Ovary (tissue), 9 donors: ENCODE measurements around the gene NRDE2. TPM values are rescaled to one million over a fixed set of nuclear protein-coding genes. Genes with fewer than 3 reads are reported as not detected.
A peak's percentile ranks its signal among the peaks of the same experiment; 100 is the strongest.

ENCODE experiments used
- DNase-seq, 5 donors: peaks; one replicate each; pipeline ENCODE4 v3.0.0-alpha.2; 2019 to 2020
- H3K27ac ChIP-seq, 2 donors: fragments of 200-600 bp; one replicate each; pipeline versions ENCODE4 v1.5.1 to v1.8.0; 2019 to 2022
- H3K27me3 ChIP-seq: fragments of 200-600 bp; one replicate; pipeline ENCODE4 v1.8.0; 2022
- H3K36me3 ChIP-seq: fragments of 200-600 bp; sonication (generic); one replicate; pipeline ENCODE4 v1.5.1; 2019
- H3K4me1 ChIP-seq: one replicate; pipeline ENCODE4 v1.8.1; 2013; ENCODE audit warnings: mild to moderate bottlenecking, moderate library complexity; ENCODE audit not compliant: insufficient read depth
- H3K4me3 ChIP-seq: fragments of 200-600 bp; sonication (generic); one replicate; pipeline ENCODE4 v1.5.1; 2017
- H3K9me3 ChIP-seq, 2 donors: fragments of 200-600 bp in 1 of 2; sonication (generic) in 1 of 2; one replicate each; pipeline versions ENCODE4 v1.5.1 to v1.8.1; 2013 to 2019; ENCODE audit warnings: mild to moderate bottlenecking in 1 of 2, moderate library complexity in 1 of 2
- EP300 ChIP-seq: sonication (generic); formaldehyde crosslinking; IDR thresholded peaks from one replicate; pipeline ENCODE4 v1.6.1; 2017; ENCODE audit warnings: antibody characterized with exemption
- POLR2A ChIP-seq: fragments of 450-650 bp; IDR thresholded peaks from one replicate; pipeline ENCODE4 v1.6.1; 2017; ENCODE audit warnings: antibody characterized with exemption, mild to moderate bottlenecking, moderate library complexity
- WGBS, 3 donors: extraction: QIAGEN DNeasy Blood & Tissue Kit in 1 of 3; methylation state at CpG; one replicate each; pipeline versions ENCODE4 v1.1.5 to v1.1.7; 2013 to 2017; 5-methylcytosine and 5-hydroxymethylcytosine counted together
- intact Hi-C, 4 donors: fragments of 100-400 bp; cut with DNase I; formaldehyde crosslinking; loops; one replicate each; pipeline versions ENCODE4 v1.11.0 to v1.15.1; 2022 to 2023
- polyA plus RNA-seq, 2 donors: library from polyadenylated mRNA; stranded (reverse); fragments of 200-250 nt in 1 of 2; fragments of 350-450 nt in 1 of 2; fragmentation: Illumina TruSeq in 1 of 2; extraction: RNeasy Lipid Tissue Mini Kit (QIAGEN cat#74804) in 1 of 2; gene quantifications; one replicate each; pipeline ENCODE4 v1.2.3, GENCODE V29; 2013 to 2014
- total RNA-seq, 7 donors: library from RNA; depleted of rRNA in 2 of 7; stranded (reverse); fragments of >200 nt in 2 of 7; fragmentation: NEBNext Ultra II Directional in 3 of 7; extraction: Animal tissue kit (Norgen Biotek cat#: 25700) in 3 of 7; gene quantifications; one replicate each; pipeline versions ENCODE4 v1.1.0 to v1.2.4, GENCODE V29; 2016 to 2023
- TF ChIP-seq, protein P1 (sequence below), 3 donors: fragments of 450-650 bp in 2 of 3; fragments of 200-600 bp in 1 of 3; IDR thresholded peaks; one replicate each; pipeline versions ENCODE4 v1.5.1 to v1.8.0; 2016 to 2022; ENCODE audit warnings: antibody characterized with exemption in 3 of 3, mild to moderate bottlenecking in 1 of 3
- donor health status: DM: no; HTN: no; CAD: no; lungs with moderate emphysema.
- donor health status: DM: no; HTN: no; CAD: no.
- donor health status: Bipolar disorder and iron deficiency.
- donor health status: DM: yes; HTN: yes; CAD: no.
- donor health status: DM: no; HTN: no; CAD: no.
- donor health status: DM: yes; HTN: yes; CAD: no.

Gene NRDE2
- total and polyA plus RNA-seq, 9 donors: 7.7 to 28.5 (median 15.4) TPM

DNA sequence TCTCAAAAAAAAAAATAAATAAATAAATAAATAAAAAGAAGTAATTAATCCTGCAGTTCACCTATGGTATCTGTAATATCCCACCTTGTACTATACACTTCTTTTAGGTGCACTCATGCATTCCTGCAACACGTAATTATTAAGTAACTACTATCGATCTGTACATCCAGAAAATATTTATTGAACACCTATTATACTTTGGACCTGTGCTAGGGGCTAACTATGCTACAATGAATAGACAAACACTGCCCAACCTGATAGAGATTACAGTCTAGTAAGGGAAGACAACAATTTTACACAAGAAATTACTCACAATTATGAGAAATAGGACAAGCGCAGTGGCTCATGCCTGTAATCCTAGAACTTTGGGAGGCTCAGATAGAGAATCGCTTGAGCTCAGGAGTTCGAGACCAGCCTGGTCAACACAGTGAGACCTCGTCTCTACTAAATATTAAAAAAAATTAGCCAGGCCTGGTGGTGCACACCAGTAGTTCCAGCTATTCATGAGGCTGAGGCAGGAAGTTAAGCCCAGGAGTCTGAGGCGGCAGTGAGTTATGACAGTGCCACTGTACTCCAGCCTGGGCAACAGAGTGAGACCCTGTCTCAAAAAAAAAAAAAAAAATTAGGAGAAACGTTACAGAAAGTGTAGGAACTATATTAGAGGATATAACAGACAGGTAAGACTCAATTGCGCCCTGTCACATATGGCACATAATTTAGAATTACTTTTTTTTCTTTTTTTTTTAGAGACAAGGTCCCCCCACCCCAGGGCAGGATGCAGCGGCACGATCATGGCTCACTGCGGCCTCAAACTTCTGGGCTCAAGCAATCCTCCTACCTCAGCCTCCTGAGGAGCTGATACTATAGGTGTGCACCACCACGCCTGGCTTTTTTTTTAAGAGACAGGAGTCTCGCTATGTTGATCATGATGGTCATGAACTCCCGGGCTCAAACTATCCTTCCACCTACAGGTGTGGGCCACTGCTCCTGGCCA lies 1.2 kb downstream of the NRDE2 start:
- Histone ChIP-seq H3K27ac (no peak overlapping the region), H3K9me3 (no peaks in the 10 kb centered on the region), H3K27me3 (no peaks in the 10 kb centered on the region), H3K4me3 (peak overlapping the region; percentile 59), H3K36me3 (no peaks in the 10 kb centered on the region), H3K4me1 (peaks cover 7% of the 10 kb centered on the region)
- DNase-seq: no peak
- TF ChIP-seq, protein P1, sequence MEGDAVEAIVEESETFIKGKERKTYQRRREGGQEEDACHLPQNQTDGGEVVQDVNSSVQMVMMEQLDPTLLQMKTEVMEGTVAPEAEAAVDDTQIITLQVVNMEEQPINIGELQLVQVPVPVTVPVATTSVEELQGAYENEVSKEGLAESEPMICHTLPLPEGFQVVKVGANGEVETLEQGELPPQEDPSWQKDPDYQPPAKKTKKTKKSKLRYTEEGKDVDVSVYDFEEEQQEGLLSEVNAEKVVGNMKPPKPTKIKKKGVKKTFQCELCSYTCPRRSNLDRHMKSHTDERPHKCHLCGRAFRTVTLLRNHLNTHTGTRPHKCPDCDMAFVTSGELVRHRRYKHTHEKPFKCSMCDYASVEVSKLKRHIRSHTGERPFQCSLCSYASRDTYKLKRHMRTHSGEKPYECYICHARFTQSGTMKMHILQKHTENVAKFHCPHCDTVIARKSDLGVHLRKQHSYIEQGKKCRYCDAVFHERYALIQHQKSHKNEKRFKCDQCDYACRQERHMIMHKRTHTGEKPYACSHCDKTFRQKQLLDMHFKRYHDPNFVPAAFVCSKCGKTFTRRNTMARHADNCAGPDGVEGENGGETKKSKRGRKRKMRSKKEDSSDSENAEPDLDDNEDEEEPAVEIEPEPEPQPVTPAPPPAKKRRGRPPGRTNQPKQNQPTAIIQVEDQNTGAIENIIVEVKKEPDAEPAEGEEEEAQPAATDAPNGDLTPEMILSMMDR (IDR thresholded peaks at IDR 0.05): no peak
- TF ChIP-seq EP300 (no peak), POLR2A (no peak)
- 91 to 93% (median 91%) methylated on average over 15 of the region's 15 CpGs for WGBS, 3 donors
- intact Hi-C loops: loop anchor here in 1 of 4 donors (5.0 kb wide), 1 partner anchor 67 kb away; the partner anchor contains the start of gene CALM1

DNA sequence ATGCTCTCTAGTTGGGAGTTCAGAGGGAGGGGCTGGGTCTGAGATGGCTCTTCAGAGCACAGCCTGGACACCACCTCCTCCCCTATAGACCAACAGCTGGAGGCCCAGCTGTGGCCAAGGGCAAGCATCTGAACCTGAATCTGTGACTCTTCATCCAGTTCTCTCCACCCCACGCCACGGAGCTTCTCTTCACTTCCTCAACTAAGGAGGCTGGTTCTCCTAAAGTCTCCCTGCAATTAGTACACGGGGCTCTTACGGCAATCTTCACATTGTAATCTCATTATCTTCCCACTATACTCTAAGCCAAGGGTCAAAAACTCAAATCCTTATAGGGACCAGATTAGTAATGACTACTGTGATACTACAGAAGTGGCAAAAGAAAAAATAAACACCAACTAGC lies 9.8 kb downstream of the NRDE2 start:
- no peak overlapping the region for H3K4me3 ChIP-seq
- no peaks in the 10 kb centered on the region for H3K36me3 ChIP-seq
- no peak for DNase-seq
- H3K27me3 ChIP-seq: no peaks in the 10 kb centered on the region
- TF ChIP-seq POLR2A (no peak), EP300 (no peak)
- TF ChIP-seq, protein P1 (IDR thresholded peaks at IDR 0.05): no peak
- intact Hi-C loops: no loop called here
- H3K27ac ChIP-seq: no peak overlapping the region
- H3K4me1 ChIP-seq: peaks cover 1% of the 10 kb centered on the region
- no peaks in the 10 kb centered on the region for H3K9me3 ChIP-seq
- 77 to 88% (median 78%) methylated on average over 4 of the region's 4 CpGs for WGBS, 3 donors

DNA sequence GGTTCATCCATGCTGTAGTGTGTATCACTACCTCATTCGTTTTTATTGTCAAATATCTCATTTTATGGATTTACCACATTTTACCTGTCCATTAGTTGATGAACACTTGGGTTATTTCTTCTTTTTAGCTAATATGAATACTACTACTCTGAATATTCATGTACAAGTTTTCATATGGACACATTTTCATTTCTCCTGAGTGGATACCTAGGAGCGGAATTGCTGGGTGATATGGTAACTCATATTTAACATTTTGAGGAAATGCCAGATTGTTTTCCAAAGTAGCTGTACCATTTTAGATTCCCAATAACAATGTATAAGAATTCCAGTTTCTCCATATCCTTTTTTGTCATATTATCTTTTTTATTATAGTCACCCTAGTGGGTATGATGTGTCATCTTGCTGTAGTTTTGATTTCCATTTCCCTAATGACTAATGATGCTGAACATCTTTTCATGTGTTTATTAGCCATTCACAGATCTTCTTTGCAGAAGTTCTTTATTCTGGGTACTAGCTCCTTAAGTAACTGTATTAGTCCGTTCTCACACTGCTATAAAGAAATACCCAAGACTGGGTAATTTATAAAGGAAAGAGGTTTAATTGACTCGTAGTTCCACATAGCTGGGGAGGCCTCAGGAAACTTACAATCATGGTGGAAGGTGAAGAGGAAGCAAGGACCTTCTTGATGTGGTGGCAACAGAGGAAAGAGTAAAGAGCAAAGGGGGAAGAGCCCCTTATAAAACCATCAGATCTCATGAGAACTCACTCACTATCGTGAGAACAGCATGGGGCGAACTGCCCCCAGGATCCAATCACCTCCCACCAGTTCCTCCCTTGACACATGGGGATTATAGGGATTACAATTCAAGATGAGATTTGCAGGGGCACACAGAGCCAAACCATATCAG lies 11.9 kb downstream of the NRDE2 start:
- no peak overlapping the region for H3K4me3 ChIP-seq
- H3K4me1 ChIP-seq: peaks cover 1% of the 10 kb centered on the region
- no peaks in the 10 kb centered on the region for H3K27me3 ChIP-seq
- H3K9me3 ChIP-seq: no peaks in the 10 kb centered on the region
- H3K27ac ChIP-seq: no peak overlapping the region
- intact Hi-C loops: no loop called here
- 97 to 98% (median 97%) methylated on average over 6 of the region's 6 CpGs for WGBS, 3 donors
- TF ChIP-seq EP300: no peak
- TF ChIP-seq, protein P1 (IDR thresholded peaks at IDR 0.05): no peak
- no peak for TF ChIP-seq POLR2A
- no peak for DNase-seq
- H3K36me3 ChIP-seq: no peaks in the 10 kb centered on the region

DNA sequence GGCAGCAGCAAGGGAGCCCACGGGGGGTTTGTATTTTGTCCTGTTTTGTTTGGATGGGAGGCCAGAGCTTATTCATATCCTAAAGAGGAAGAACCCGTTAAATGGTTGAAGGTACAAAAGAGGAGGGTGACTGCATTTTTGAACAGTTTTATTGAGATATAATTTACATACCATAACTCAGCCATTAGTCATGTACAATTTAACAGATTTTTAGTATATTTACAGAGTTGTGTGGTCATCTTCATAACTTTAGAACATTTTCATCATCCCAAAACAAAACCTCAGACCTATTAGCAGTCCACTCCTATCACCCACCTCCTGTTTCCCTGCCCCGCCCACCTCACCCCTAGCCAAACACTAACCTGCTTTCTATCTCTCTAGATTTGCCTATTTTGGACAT lies 12.6 kb downstream of the NRDE2 start:
- Histone ChIP-seq H3K27me3 (no peaks in the 10 kb centered on the region), H3K4me1 (peaks cover 1% of the 10 kb centered on the region), H3K27ac (no peak overlapping the region), H3K9me3 (no peaks in the 10 kb centered on the region), H3K36me3 (no peaks in the 10 kb centered on the region), H3K4me3 (no peak overlapping the region)
- intact Hi-C loops: no loop called here
- TF ChIP-seq, protein P1 (IDR thresholded peaks at IDR 0.05): no peak
- no peak for TF ChIP-seq POLR2A
- no peak for TF ChIP-seq EP300
- WGBS, 3 donors: 89 to 94% (median 91%) methylated on average over 3 of the region's 3 CpGs
- no peak for DNase-seq
